Vagina (tissue), 2 donors: ENCODE data around the gene GNRH2. TPM values are rescaled to one million over a fixed set of nuclear protein-coding genes. Genes with fewer than 3 reads are reported as not detected.

Experiments
- DNase-seq, 2 donors: peaks; one replicate each; pipeline ENCODE4 v3.0.0-alpha.2; 2017; ENCODE audit errors: extremely low spot score in 2 of 2
- H3K27ac ChIP-seq: fragments of 200-600 bp; sonication (generic); one replicate; pipeline ENCODE4 v1.5.1; 2019
- H3K27me3 ChIP-seq: fragments of 200-600 bp; sonication (generic); one replicate; pipeline ENCODE4 v1.5.1; 2019
- H3K36me3 ChIP-seq, 2 donors: fragments of 200-600 bp; sonication (generic); one replicate each; pipeline ENCODE4 v1.5.1; 2017 to 2019
- H3K4me1 ChIP-seq: fragments of 200-600 bp; sonication (generic); one replicate; pipeline ENCODE4 v1.5.1; 2019
- H3K4me3 ChIP-seq, 2 donors: fragments of 200-600 bp; sonication (generic); 1 replicate in 1 of 2; 2 replicates in 1 of 2; pipeline ENCODE4 v1.5.1; 2016 to 2019
- H3K9me3 ChIP-seq: fragments of 200-600 bp; sonication (generic); one replicate; pipeline ENCODE4 v1.5.1; 2019
- CTCF ChIP-seq, 3 experiments: fragments of 450-650 bp in 2 of 3; fragments of 200-600 bp in 1 of 3; sonication (generic) in 1 of 3; IDR thresholded peaks; one replicate each; pipeline ENCODE4 v1.5.1; 2017 to 2019; ENCODE audit warnings: antibody characterized with exemption in 3 of 3, mild to moderate bottlenecking in 2 of 3, moderate library complexity in 2 of 3
- POLR2A ChIP-seq, 2 donors: fragments of 450-650 bp; IDR thresholded peaks; one replicate each; pipeline ENCODE4 v1.6.1; 2017; ENCODE audit warnings: antibody characterized with exemption in 2 of 2, mild to moderate bottlenecking in 2 of 2, moderate library complexity in 2 of 2
- POLR2AphosphoS5 ChIP-seq, 2 donors: sonication (generic); formaldehyde crosslinking; IDR thresholded peaks; one replicate each; pipeline ENCODE4 v1.9.0; 2017; ENCODE audit warnings: antibody characterized with exemption in 2 of 2, mild to moderate bottlenecking in 2 of 2, low read depth in 1 of 2; ENCODE audit not compliant: insufficient read depth in 1 of 2
- intact Hi-C: fragments of 100-400 bp; cut with DNase I; formaldehyde crosslinking; loops from one replicate; pipeline ENCODE4 v1.15.1; 2023
- total RNA-seq: library from RNA; depleted of rRNA; stranded (reverse); fragments of >200 nt; gene quantifications from one replicate; pipeline ENCODE4 v1.2.3, GENCODE V29; 2016

GNRH2 gene
- total RNA-seq, 1 donor from 2014 or later, result not detected

GRCh38 chr20:3068986-3069900 lies 25.8 kb downstream of the GNRH2 start:
- Histone ChIP-seq H3K27me3 (no peaks in the 10 kb centered on the region), H3K36me3 (no peaks in the 10 kb centered on the region), H3K4me1 (peaks cover 51% of the 10 kb centered on the region), H3K4me3 (no peak overlapping the region), H3K9me3 (no peaks in the 10 kb centered on the region), H3K27ac (peak overlapping the region; percentile 80)
- TF ChIP-seq CTCF (IDR thresholded peaks at IDR 0.05), result no peak
- no peak for TF ChIP-seq POLR2AphosphoS5 (IDR thresholded peaks at IDR 0.05; ENCODE audit: insufficient read depth in 1 of 2, low read depth in 1 of 2)
- no peak for TF ChIP-seq POLR2A (IDR thresholded peaks at IDR 0.05)
- intact Hi-C loops, result no loop called here
- DNase-seq, result no peak

GRCh38 chr20:3070725-3071124 lies 27.3 kb downstream of the GNRH2 start:
- H3K4me3 ChIP-seq, result peak overlapping the region in 1 of 2 donors; percentile 50
- TF ChIP-seq POLR2A (IDR thresholded peaks at IDR 0.05) (no peak), CTCF (IDR thresholded peaks at IDR 0.05) (no peak), POLR2AphosphoS5 (IDR thresholded peaks at IDR 0.05; ENCODE audit: insufficient read depth in 1 of 2, low read depth in 1 of 2) (no peak)
- H3K9me3 ChIP-seq, result no peaks in the 10 kb centered on the region
- H3K27ac ChIP-seq, result no peak overlapping the region
- H3K36me3 ChIP-seq, result no peaks in the 10 kb centered on the region
- no peak for DNase-seq
- no peaks in the 10 kb centered on the region for H3K27me3 ChIP-seq
- H3K4me1 ChIP-seq, result peaks cover 51% of the 10 kb centered on the region
- intact Hi-C loops, result no loop called here

- Histone ChIP-seq H3K36me3 (no peaks in the 10 kb centered on the region), H3K4me3 (peak overlapping the region; percentile 50 to 60), H3K9me3 (no peaks in the 10 kb centered on the region), H3K4me1 (peaks cover 48% of the 10 kb centered on the region), H3K27me3 (no peaks in the 10 kb centered on the region), H3K27ac (peak overlapping the region; percentile 71)
- TF ChIP-seq POLR2AphosphoS5 (IDR thresholded peaks at IDR 0.05; ENCODE audit: insufficient read depth in 1 of 2, low read depth in 1 of 2), result no peak
- no peak for TF ChIP-seq POLR2A (IDR thresholded peaks at IDR 0.05)
- no peak for TF ChIP-seq CTCF (IDR thresholded peaks at IDR 0.05)
- intact Hi-C loops, result no loop called here
- DNase-seq, result no peak
These were observed 27.8 kb downstream of the GNRH2 start for GRCh38 chr20:3071266-3071609.

- H3K9me3 ChIP-seq, result no peaks in the 10 kb centered on the region
- H3K36me3 ChIP-seq, result no peaks in the 10 kb centered on the region
- H3K4me3 ChIP-seq, result peak within 1 kb of the TSS; percentile 50 to 60
- H3K27ac ChIP-seq, result peak within 1 kb of the TSS; percentile 71
- no peak for DNase-seq
- TF ChIP-seq CTCF (IDR thresholded peaks at IDR 0.05) (no peak), POLR2A (IDR thresholded peaks at IDR 0.05) (peak in 1 of 2 donors; percentile 8), POLR2AphosphoS5 (IDR thresholded peaks at IDR 0.05; ENCODE audit: insufficient read depth in 1 of 2, low read depth in 1 of 2) (peak in 1 of 2 donors; percentile 46)
- intact Hi-C loops, result no loop called here
- H3K27me3 ChIP-seq, result no peaks in the 10 kb centered on the region
- H3K4me1 ChIP-seq, result peaks cover 44% of the 10 kb centered on the region
These were observed 28.4 kb downstream of the GNRH2 start, which contains the start of gene OXT for GRCh38 chr20:3071610-3072529. OXT (plus strand) TSS chr20:3071620; CDS start chr20:3071656, 36 bp downstream.
